Calu3 (cell line): Measurements from ENCODE around the gene VEZF1. TPM values are rescaled to one million over a fixed set of nuclear protein-coding genes. Genes with fewer than 3 reads are reported as not detected.

ENCODE experiments used
- BruUV-seq: library from RNA; stranded (reverse); fragments of 400-500 nt; replicated peaks from 2 replicates; lab custom pipeline; 2021; lab: Mats Ljungman, UMichigan
- CTCF ChIA-PET: fragments of 300-600 bp; sonication (Branson Sonifier 250); formaldehyde crosslinking; loops from one replicate; lab custom pipeline; 2022; ENCODE audit warnings: antibody characterized with exemption; lab: Charles Lee
- DNase-seq: peaks from one replicate; pipeline ENCODE4 v3.0.0; 2022
- H3K27ac Mint-ChIP-seq: one replicate; pipeline ENCODE4 v1.8.0; 2022; ENCODE audit warnings: mixed read lengths; ENCODE audit not compliant: unreplicated experiment
- H3K27me3 Mint-ChIP-seq: one replicate; pipeline ENCODE4 v1.8.0; 2022; ENCODE audit warnings: mixed read lengths; ENCODE audit not compliant: unreplicated experiment
- H3K36me3 Mint-ChIP-seq: one replicate; pipeline ENCODE4 v1.8.0; 2022; ENCODE audit warnings: mild to moderate bottlenecking, moderate library complexity, mixed read lengths; ENCODE audit not compliant: insufficient read depth, unreplicated experiment
- H3K4me1 Mint-ChIP-seq: one replicate; pipeline ENCODE4 v1.8.0; 2022; ENCODE audit warnings: mild to moderate bottlenecking, low read depth, mixed read lengths; ENCODE audit not compliant: unreplicated experiment
- H3K4me3 Mint-ChIP-seq: one replicate; pipeline ENCODE4 v1.8.0; 2022; ENCODE audit warnings: mild to moderate bottlenecking, low read depth, moderate library complexity, mixed read lengths; ENCODE audit not compliant: unreplicated experiment
- H3K9me3 Mint-ChIP-seq: one replicate; pipeline ENCODE4 v1.8.0; 2022; ENCODE audit warnings: low read depth, mixed read lengths; ENCODE audit not compliant: unreplicated experiment
- intact Hi-C: fragments of 100-400 bp; cut with micrococcal nuclease; formaldehyde crosslinking; loops from one replicate; pipeline ENCODE4 v1.10.0; 2022; ENCODE audit not compliant: unreplicated experiment
- total RNA-seq: library from RNA; stranded (reverse); gene quantifications from 2 replicates; pipeline ENCODE4 v1.2.3, GENCODE V29; 2022
- TF ChIP-seq, protein P1 (sequence below): fragments of 200-600 bp; IDR thresholded peaks from one replicate; pipeline ENCODE4 v1.8.0; 2022; ENCODE audit warnings: antibody characterized with exemption; ENCODE audit not compliant: unreplicated experiment

Gene VEZF1
- total RNA-seq, 1 experiment from 2014 or later, result 40.4 TPM

GRCh38 chr17:57949649-57950048 lies 38.4 kb downstream of the VEZF1 start:
- no TSS peak for BruUV-seq
- H3K4me1 Mint-ChIP-seq, result peaks cover 49% of the 10 kb centered on the region
- no peaks in the 10 kb centered on the region for H3K27me3 Mint-ChIP-seq
- no peaks in the 10 kb centered on the region for H3K9me3 Mint-ChIP-seq
- intact Hi-C loops, result loop anchor here (2.0 to 5.0 kb wide), 2 partner anchors 39 to 72 kb away; partner anchors contain the start of gene VEZF1
- H3K4me3 Mint-ChIP-seq, result peak overlapping the region; percentile 14
- no peak for DNase-seq
- CTCF ChIA-PET, result interaction anchor here (0.7 to 2.0 kb wide), 3 partner anchors 15 to 36 kb away, joined by 3 to 12 read pairs (median 3); no protein-coding TSS in a partner anchor
- H3K36me3 Mint-ChIP-seq, result peaks cover 42% of the 10 kb centered on the region
- peak overlapping the region; percentile 87 for H3K27ac Mint-ChIP-seq
- TF ChIP-seq, protein P1, sequence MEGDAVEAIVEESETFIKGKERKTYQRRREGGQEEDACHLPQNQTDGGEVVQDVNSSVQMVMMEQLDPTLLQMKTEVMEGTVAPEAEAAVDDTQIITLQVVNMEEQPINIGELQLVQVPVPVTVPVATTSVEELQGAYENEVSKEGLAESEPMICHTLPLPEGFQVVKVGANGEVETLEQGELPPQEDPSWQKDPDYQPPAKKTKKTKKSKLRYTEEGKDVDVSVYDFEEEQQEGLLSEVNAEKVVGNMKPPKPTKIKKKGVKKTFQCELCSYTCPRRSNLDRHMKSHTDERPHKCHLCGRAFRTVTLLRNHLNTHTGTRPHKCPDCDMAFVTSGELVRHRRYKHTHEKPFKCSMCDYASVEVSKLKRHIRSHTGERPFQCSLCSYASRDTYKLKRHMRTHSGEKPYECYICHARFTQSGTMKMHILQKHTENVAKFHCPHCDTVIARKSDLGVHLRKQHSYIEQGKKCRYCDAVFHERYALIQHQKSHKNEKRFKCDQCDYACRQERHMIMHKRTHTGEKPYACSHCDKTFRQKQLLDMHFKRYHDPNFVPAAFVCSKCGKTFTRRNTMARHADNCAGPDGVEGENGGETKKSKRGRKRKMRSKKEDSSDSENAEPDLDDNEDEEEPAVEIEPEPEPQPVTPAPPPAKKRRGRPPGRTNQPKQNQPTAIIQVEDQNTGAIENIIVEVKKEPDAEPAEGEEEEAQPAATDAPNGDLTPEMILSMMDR, result no peak

DNA sequence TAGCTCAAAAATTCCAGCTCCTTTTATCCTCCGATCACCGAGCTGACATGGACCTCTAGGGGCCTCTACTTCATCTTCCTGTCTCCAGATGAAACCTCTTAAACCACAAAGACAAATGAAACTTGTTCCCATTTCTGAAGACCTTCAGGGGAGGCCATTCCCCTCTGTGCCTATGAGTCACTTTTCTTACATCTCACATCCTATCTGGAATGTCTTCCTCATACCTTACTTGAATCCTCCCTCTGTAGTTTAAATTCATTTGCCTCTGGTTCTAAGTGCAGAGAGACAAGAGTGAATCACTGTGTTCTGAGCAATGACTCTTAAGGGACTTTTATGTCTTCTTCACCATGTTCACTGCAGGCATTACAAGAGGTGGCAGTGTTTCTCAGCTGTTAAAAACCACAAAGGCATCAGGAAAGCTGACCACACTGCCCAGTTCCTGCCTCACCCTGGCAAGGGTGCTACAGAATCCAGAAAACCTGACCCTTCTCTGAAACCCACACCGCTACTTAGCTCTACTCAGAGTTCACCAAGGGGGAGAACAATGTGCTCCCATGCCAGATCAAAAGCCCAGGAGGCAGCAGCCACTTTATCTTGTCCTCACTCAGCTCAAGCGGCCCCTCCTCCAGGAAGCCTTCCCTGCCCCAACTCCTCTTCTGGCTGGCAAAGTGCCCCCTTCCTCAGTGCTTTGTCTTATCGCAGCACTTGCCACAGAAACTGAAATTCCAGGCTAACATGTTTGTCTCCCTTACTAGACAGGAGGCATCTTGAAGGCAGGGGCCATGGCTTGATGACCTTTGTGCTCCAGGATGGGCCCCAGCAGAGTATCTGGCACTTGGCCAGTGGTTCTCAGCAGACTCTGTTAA lies 39.3 kb downstream of the VEZF1 start:
- TF ChIP-seq, protein P1, result no peak
- BruUV-seq, result no TSS peak
- DNase-seq, result peak; percentile 61
- intact Hi-C loops, result loop anchor here (2.0 to 5.0 kb wide), 2 partner anchors 40 to 71 kb away; partner anchors contain the start of gene VEZF1
- peaks cover 52% of the 10 kb centered on the region for H3K4me1 Mint-ChIP-seq
- H3K27me3 Mint-ChIP-seq, result no peaks in the 10 kb centered on the region
- CTCF ChIA-PET, result interaction anchor here (0.7 to 2.0 kb wide), 7 partner anchors 14 to 74 kb away, joined by 3 to 12 read pairs (median 4); no protein-coding TSS in a partner anchor
- H3K36me3 Mint-ChIP-seq, result peaks cover 34% of the 10 kb centered on the region
- H3K4me3 Mint-ChIP-seq, result peak overlapping the region; percentile 49
- H3K27ac Mint-ChIP-seq, result peak overlapping the region; percentile 87
- no peaks in the 10 kb centered on the region for H3K9me3 Mint-ChIP-seq

DNA sequence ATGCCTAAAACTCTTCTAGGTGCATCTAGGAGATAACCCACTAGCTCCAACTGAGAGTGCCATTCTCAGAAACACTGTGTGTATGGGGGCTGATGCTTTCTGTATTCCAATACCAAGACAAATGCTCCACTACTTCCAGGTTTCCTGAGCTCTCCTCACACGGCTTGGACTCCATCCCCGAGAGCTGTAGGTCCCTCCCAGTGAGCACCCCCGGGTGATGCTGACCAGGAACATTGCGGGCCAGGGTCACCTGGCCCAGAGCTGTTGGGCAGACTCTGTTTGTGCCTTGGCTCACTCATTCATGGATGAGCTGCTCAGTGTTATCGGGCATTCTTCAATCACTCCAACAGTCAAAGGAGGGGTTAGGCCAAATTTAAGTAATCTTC lies 39.9 kb downstream of the VEZF1 start:
- peak; percentile 26 for DNase-seq
- H3K4me1 Mint-ChIP-seq, result peaks cover 54% of the 10 kb centered on the region
- no peaks in the 10 kb centered on the region for H3K9me3 Mint-ChIP-seq
- H3K4me3 Mint-ChIP-seq, result peak overlapping the region; percentile 49
- peak overlapping the region; percentile 87 for H3K27ac Mint-ChIP-seq
- TF ChIP-seq, protein P1, result no peak
- CTCF ChIA-PET, result interaction anchor here (1.0 to 2.0 kb wide), 5 partner anchors 13 to 73 kb away, joined by 3 to 12 read pairs (median 5); no protein-coding TSS in a partner anchor
- BruUV-seq, result no TSS peak
- no peaks in the 10 kb centered on the region for H3K27me3 Mint-ChIP-seq
- intact Hi-C loops, result loop anchor here (2.0 to 5.0 kb wide), 2 partner anchors 41 to 71 kb away; partner anchors contain the start of gene VEZF1
- peaks cover 34% of the 10 kb centered on the region for H3K36me3 Mint-ChIP-seq

DNA sequence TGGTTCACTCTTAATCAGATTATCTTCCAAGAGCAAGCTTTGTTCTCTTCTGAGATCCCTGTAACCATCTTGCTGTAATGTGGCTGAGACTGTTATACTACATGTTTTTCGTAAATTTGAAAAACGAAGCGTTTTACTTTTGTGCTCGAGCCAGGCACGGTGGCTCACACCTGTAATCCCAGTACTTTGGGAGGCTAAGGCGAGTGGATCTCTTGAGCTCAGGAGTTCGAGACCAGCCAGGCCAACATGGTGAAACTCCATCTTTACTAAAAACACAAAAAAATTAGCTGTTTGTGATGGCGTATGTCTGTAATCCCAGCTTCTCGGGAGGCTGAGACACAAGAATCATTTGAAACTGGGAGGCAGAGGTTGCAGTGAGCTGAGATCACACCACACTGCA lies 40.7 kb downstream of the VEZF1 start:
- intact Hi-C loops, result loop anchor here (2.0 to 5.0 kb wide), 2 partner anchors 45 to 70 kb away; no protein-coding TSS in a partner anchor
- Mint-ChIP-seq H3K36me3 (peaks cover 34% of the 10 kb centered on the region), H3K4me3 (peak overlapping the region; percentile 76), H3K27me3 (no peaks in the 10 kb centered on the region), H3K4me1 (peaks cover 50% of the 10 kb centered on the region), H3K9me3 (no peaks in the 10 kb centered on the region), H3K27ac (peak overlapping the region; percentile 88)
- no TSS peak for BruUV-seq
- DNase-seq, result no peak
- TF ChIP-seq, protein P1, result no peak
- CTCF ChIA-PET, result interaction anchor here (1.1 to 1.4 kb wide), 3 partner anchors 12 to 86 kb away, joined by 3 to 6 read pairs (median 4); no protein-coding TSS in a partner anchor
